Measurements from ENCODE around the gene TRIM14.

TRIM14 gene

DNA sequence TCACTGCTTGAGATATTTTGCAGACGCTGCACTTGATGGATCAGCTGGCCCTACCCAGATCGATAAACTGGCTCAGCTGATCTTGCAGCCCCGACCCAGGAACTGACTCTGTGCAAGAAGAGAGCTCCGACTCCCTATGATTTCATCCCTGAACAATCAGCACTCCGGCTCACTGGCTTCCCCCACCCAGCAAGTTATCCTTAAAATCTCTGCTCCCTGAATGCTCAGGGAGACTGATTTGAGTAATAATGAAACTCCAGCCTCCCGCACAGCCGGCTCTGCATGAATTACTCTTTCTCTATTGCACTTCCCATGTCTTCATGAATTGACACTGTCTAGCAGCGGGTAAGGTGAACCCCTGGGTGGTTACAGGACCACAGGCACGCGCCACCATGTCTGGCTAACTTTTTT lies 79.4 kb downstream of the TRIM14 start:
- FAIRE-seq (no peak), DNase-seq (ENCODE audit: insufficient read length, low spot score) (no peak)
- TF ChIP-seq, protein P1, sequence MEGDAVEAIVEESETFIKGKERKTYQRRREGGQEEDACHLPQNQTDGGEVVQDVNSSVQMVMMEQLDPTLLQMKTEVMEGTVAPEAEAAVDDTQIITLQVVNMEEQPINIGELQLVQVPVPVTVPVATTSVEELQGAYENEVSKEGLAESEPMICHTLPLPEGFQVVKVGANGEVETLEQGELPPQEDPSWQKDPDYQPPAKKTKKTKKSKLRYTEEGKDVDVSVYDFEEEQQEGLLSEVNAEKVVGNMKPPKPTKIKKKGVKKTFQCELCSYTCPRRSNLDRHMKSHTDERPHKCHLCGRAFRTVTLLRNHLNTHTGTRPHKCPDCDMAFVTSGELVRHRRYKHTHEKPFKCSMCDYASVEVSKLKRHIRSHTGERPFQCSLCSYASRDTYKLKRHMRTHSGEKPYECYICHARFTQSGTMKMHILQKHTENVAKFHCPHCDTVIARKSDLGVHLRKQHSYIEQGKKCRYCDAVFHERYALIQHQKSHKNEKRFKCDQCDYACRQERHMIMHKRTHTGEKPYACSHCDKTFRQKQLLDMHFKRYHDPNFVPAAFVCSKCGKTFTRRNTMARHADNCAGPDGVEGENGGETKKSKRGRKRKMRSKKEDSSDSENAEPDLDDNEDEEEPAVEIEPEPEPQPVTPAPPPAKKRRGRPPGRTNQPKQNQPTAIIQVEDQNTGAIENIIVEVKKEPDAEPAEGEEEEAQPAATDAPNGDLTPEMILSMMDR (IDR thresholded peaks at IDR 0.05; ENCODE audit: insufficient read depth, missing control alignments), result no peak

DNA sequence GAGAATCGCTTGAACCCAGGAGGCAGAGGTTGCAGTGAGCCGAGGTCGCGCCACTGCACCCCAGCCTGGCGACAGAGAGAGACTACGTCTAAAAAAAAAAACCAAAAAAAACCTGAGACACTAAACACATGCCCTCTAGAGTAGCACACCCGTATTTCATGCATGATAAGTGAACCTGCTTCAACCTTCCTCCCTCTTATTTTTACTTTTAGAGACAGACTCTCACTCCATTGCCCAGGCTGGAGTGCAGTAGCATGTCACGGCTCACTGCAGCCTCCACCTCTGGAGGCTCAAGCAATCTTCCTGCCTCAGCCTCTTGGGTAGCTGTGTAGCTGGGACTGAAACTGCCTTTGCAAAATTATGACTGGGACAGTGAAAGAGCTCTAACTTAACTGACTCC lies 80.1 kb downstream of the TRIM14 start:
- DNase-seq (ENCODE audit: insufficient read length, low spot score), result no peak
- no peak for FAIRE-seq
- TF ChIP-seq, protein P1 (IDR thresholded peaks at IDR 0.05; ENCODE audit: insufficient read depth, missing control alignments), result no peak

DNA sequence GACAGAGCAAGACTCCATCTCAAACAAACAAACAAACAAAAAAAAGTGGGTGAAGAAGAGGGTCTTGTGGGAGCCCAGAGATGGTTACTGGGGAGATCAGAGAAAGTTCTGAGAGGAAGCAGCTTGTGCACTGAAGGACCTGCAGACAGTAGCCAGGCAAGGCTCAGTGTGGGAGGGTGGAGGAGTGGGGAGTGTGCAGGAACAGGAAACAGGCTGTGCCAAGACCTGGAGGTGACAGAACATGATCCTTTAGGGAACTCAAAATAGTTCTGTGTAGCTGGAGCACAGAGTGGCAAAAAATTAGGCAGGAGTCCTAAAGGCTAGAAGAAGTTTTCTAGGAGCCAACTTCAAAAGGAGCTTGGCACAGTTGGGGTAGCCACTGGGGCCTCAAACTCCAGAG lies 81.7 kb downstream of the TRIM14 start:
- DNase-seq (ENCODE audit: insufficient read length, low spot score), result no peak
- TF ChIP-seq, protein P1 (IDR thresholded peaks at IDR 0.05; ENCODE audit: insufficient read depth, missing control alignments), result no peak
- no peak for FAIRE-seq

DNA sequence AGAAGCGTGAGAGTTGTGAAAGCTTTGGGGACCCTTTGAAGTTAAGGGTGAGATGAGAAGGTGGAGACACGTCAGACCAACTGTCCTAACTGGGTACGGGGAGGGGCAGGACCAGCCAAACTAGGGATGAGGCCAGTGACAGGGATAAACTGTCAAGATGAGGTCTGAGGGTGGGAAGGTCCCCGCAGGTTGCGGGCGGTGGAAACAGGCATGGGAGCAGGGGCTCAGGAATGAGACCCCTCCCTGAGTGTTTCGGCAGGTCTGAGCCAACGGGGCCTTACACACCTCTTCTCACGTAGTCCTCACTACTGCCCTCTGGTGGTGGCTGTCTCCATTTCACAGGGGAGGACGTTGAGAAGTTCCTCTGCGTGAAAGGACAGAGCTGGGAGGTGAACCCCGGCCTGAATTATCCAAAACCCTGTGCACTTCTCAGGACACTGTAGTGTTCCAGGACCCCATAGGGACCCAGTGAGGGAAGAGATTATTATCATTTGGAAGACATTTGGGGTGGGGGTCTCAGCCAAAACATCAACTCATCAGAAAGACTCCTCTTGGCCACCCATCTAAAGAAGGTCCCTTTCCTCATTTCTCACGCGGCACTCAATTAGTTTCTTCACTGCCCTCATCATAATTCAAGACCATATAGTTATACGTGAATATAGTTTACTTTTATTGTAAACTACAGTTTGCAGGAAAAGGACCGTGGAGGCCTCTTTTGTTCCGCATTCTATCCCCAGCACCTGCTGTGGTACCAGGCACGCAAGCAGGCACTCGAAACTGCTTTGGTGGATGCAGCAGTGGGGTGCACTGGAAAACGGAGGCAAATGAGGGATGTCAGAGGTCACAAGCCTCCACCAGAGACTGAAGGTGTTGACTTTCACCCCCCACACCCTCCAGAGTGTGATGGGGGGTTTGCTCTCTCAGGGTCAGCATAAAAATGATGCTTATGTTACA lies 84.2 kb downstream of the TRIM14 start:
- DNase-seq (ENCODE audit: insufficient read length, low spot score), result peak; percentile 61
- TF ChIP-seq, protein P1 (IDR thresholded peaks at IDR 0.05; ENCODE audit: insufficient read depth, missing control alignments), result peak; percentile 82
- no peak for FAIRE-seq

DNA sequence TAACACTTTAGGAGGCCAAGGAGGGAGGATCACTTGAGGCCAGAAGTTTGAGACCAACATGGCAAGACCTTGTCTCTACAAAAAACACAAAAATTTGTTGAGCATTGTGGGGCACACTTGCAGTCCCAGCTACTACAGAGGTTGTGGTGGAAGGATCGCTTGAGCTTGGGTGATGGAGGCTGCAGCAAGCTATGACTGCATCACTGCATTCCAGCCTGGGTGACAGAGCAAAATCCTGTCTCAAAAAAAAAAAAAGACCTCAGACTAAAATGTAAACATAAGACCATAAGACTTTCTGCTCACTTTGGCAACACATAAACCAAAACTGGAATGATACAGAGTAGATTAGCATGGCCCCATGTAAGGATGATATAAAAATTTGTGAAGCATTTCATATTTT lies 87.1 kb downstream of the TRIM14 start:
- DNase-seq (ENCODE audit: insufficient read length, low spot score), result no peak

DNA sequence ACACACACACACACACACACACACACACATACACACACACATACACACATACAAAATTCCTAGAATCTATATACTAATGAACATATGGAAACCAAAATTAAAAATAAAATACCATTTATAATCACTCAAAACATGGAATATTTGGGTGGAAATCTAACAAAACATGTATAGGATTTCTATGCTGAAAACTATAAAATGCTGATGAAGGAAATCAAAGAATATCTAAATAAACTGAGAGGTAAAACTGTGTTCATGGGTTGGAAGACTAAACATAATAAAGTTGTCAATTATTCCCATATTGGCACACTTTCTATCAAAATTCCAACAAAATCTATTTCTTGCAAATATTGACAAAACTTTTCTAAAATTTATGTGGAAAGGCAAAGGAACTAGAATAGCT lies 87.9 kb downstream of the TRIM14 start:
- FAIRE-seq (no peak), DNase-seq (ENCODE audit: insufficient read length, low spot score) (no peak)
- TF ChIP-seq, protein P1 (IDR thresholded peaks at IDR 0.05; ENCODE audit: insufficient read depth, missing control alignments), result no peak

More for the DNA sequence above, 87.1 kb downstream of the TRIM14 start:
- FAIRE-seq, result no peak
- TF ChIP-seq, protein P1 (IDR thresholded peaks at IDR 0.05; ENCODE audit: insufficient read depth, missing control alignments), result no peak

DNA sequence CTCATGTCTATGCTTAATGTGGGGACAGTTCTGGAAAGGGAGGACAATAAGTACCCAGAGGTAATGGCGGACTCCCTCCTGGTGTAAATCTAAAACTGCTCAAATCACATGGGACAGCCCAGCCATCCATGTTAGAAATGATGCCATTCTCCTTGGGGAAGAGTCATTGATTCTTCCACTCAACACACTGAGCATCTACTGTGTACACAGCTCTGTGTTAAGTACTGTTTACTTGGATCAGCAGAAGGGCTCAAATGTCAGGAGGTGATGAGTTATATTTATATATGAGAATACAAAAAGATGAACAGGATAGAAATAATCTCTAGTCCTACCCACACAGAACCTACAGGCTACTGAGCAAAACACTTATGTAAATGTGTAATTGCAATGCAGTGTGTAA lies 94.3 kb downstream of the TRIM14 start:
- TF ChIP-seq, protein P1 (IDR thresholded peaks at IDR 0.05; ENCODE audit: insufficient read depth, missing control alignments), result no peak
- no peak for FAIRE-seq
- DNase-seq (ENCODE audit: insufficient read length, low spot score), result no peak
